ENCODE measurements around the gene SLC9C1.

The SLC9C1 gene

GRCh38 chr3:112097378-112097777, 196.6 kb downstream of the SLC9C1 start:
- DNase-seq, result no peak

- DNase-seq, result no peak
Observed at GRCh38 chr3:112096176-112096575, 197.8 kb downstream of the SLC9C1 start.

- no peak for DNase-seq
Observed at GRCh38 chr3:112095731-112096130, 198.3 kb downstream of the SLC9C1 start.

GRCh38 chr3:112093180-112093522, 200.9 kb downstream of the SLC9C1 start:
- no peak for DNase-seq

GRCh38 chr3:112092496-112093179, 201.4 kb downstream of the SLC9C1 start:
- no peak for DNase-seq

- no peak for DNase-seq
Observed at GRCh38 chr3:112090887-112091586, 203.0 kb downstream of the SLC9C1 start.

All from NCI-H2081 treated with DMSO at 0.1 percent for 48 hours (cell line).